WTC11 (cell line): Measurements from ENCODE around the gene CIT. TPM values are rescaled to one million over a fixed set of nuclear protein-coding genes. Genes with fewer than 3 reads are reported as not detected.
"Not testable (repeated sequence)": the region's sequence is repeated elsewhere in the genome, so short reads cannot be mapped to it uniquely, and the experiment has no call there.

Experiments used
- ATAC-seq: fragments of 200-7000 bp; cut with Tn5 transposase; 2 replicates; pipeline ENCODE4 v1.10.0; 2021; ENCODE audit warnings: mild to moderate bottlenecking, moderate library complexity
- CTCF ChIA-PET: fragments of 300-600 bp; sonication (Branson Sonifier 250); formaldehyde crosslinking; loops from one replicate; lab custom pipeline; 2021; ENCODE audit warnings: antibody characterized with exemption; lab: Charles Lee
- POLR2A ChIA-PET: fragments of 350-600 bp; sonication (Branson Sonifier 250); formaldehyde crosslinking; loops from one replicate; lab custom pipeline; 2021; ENCODE audit warnings: antibody characterized with exemption; lab: Charles Lee
- DNase-seq: peaks from one replicate; pipeline ENCODE4 v3.0.0; 2021; ENCODE audit warnings: low spot score
- H3K27ac Mint-ChIP-seq: 2 replicates; pipeline ENCODE4 v1.8.0; 2021; ENCODE audit warnings: mixed read lengths
- H3K27me3 Mint-ChIP-seq: 2 replicates; pipeline ENCODE4 v1.8.0; 2021; ENCODE audit warnings: low read depth, mild to moderate bottlenecking, moderate library complexity, mixed read lengths
- H3K36me3 Mint-ChIP-seq: 2 replicates; pipeline ENCODE4 v1.8.0; 2021; ENCODE audit warnings: mixed read lengths
- H3K4me1 Mint-ChIP-seq: 2 replicates; pipeline ENCODE4 v1.8.0; 2022; ENCODE audit warnings: mixed read lengths
- H3K4me3 Mint-ChIP-seq: 2 replicates; pipeline ENCODE4 v1.8.0; 2021; ENCODE audit warnings: mild to moderate bottlenecking, moderate library complexity, mixed read lengths
- H3K9me3 Mint-ChIP-seq: 2 replicates; pipeline ENCODE4 v1.8.0; 2021; ENCODE audit warnings: mixed read lengths
- ATF6 ChIP-seq: sonication (generic); formaldehyde crosslinking; IDR thresholded peaks from 2 replicates; pipeline ENCODE4 v1.8.1; 2023; ENCODE audit warnings: mild to moderate bottlenecking, missing genetic modification reagents
- CBFB ChIP-seq: sonication (generic); formaldehyde crosslinking; IDR thresholded peaks from 2 replicates; pipeline ENCODE4 v1.8.1; 2022; ENCODE audit warnings: mild to moderate bottlenecking, low read depth, missing genetic modification reagents
- CTCF ChIP-seq: fragments of 200-600 bp; IDR thresholded peaks from 2 replicates; pipeline ENCODE4 v1.8.0; 2022; ENCODE audit warnings: antibody characterized with exemption
- MLX ChIP-seq: sonication (generic); formaldehyde crosslinking; IDR thresholded peaks from 2 replicates; pipeline ENCODE4 v1.8.1; 2023; ENCODE audit warnings: mild to moderate bottlenecking, missing genetic modification reagents, moderate library complexity
- SMAD4 ChIP-seq: sonication (generic); formaldehyde crosslinking; IDR thresholded peaks from 2 replicates; pipeline ENCODE4 v1.8.0; 2022; ENCODE audit warnings: mild to moderate bottlenecking, missing genetic modification reagents
- TEAD4 ChIP-seq: sonication (generic); formaldehyde crosslinking; IDR thresholded peaks from 2 replicates; pipeline ENCODE4 v1.8.0; 2022; ENCODE audit warnings: mild to moderate bottlenecking, missing genetic modification reagents
- ZNF281 ChIP-seq: sonication (generic); formaldehyde crosslinking; IDR thresholded peaks from 2 replicates; pipeline ENCODE4 v1.8.0; 2023; ENCODE audit warnings: mild to moderate bottlenecking, missing genetic modification reagents
- total RNA-seq: library from RNA; stranded (reverse); gene quantifications from 3 replicates; pipeline ENCODE4 v1.2.3, GENCODE V29; 2021
- TF ChIP-seq, protein P1 (sequence below): sonication (generic); formaldehyde crosslinking; IDR thresholded peaks from 2 replicates; pipeline ENCODE4 v1.8.1; 2023; ENCODE audit warnings: mild to moderate bottlenecking, moderate library complexity, missing genetic modification reagents
- TF ChIP-seq, protein P2 (sequence below): sonication (generic); formaldehyde crosslinking; IDR thresholded peaks from 2 replicates; pipeline ENCODE4 v1.8.0; 2022; ENCODE audit warnings: mild to moderate bottlenecking, missing genetic modification reagents

CIT gene
- total RNA-seq, 1 experiment from 2014 or later, result 65.4 TPM

- no peak for TF ChIP-seq ATF6 (CRISPR knock-in tag)
- TF ChIP-seq, protein P1, sequence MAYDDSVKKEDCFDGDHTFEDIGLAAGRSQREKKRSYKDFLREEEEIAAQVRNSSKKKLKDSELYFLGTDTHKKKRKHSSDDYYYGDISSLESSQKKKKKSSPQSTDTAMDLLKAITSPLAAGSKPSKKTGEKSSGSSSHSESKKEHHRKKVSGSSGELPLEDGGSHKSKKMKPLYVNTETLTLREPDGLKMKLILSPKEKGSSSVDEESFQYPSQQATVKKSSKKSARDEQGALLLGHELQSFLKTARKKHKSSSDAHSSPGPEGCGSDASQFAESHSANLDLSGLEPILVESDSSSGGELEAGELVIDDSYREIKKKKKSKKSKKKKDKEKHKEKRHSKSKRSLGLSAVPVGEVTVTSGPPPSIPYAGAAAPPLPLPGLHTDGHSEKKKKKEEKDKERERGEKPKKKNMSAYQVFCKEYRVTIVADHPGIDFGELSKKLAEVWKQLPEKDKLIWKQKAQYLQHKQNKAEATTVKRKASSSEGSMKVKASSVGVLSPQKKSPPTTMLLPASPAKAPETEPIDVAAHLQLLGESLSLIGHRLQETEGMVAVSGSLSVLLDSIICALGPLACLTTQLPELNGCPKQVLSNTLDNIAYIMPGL, result no peak
- TF ChIP-seq TEAD4 (CRISPR knock-in tag), result no peak
- no peak for TF ChIP-seq SMAD4 (CRISPR knock-in tag)
- no peak for TF ChIP-seq ZNF281 (CRISPR knock-in tag)
- TF ChIP-seq, protein P2, sequence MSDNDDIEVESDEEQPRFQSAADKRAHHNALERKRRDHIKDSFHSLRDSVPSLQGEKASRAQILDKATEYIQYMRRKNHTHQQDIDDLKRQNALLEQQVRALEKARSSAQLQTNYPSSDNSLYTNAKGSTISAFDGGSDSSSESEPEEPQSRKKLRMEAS (CRISPR knock-in tag), result no peak
- TF ChIP-seq CBFB (CRISPR knock-in tag), result no peak
Observed at GRCh38 chr12:119660076-119660475, 217.0 kb downstream of the CIT start (continued).

GRCh38 chr12:119659289-119659897, 217.7 kb downstream of the CIT start:
- ChIA-PET CTCF (interaction anchor here (2.5 kb wide), 1 partner anchor 16 kb away, joined by 17 read pairs; no protein-coding TSS in a partner anchor), POLR2A (no interaction called here)
- peaks cover 14% of the 10 kb centered on the region for H3K27me3 Mint-ChIP-seq
- TF ChIP-seq MLX (CRISPR knock-in tag), result no peak
- TF ChIP-seq CTCF, result peak; percentile 63
- peaks cover 2% of the 10 kb centered on the region for H3K9me3 Mint-ChIP-seq
- no peaks in the 10 kb centered on the region for H3K4me1 Mint-ChIP-seq
- no peak overlapping the region for H3K27ac Mint-ChIP-seq
- ATAC-seq (no peak), DNase-seq (peak; percentile 38)
- H3K36me3 Mint-ChIP-seq, result no peaks in the 10 kb centered on the region; the same call in 1 of the 2 replicates
- H3K4me3 Mint-ChIP-seq, result no peak overlapping the region

DNA sequence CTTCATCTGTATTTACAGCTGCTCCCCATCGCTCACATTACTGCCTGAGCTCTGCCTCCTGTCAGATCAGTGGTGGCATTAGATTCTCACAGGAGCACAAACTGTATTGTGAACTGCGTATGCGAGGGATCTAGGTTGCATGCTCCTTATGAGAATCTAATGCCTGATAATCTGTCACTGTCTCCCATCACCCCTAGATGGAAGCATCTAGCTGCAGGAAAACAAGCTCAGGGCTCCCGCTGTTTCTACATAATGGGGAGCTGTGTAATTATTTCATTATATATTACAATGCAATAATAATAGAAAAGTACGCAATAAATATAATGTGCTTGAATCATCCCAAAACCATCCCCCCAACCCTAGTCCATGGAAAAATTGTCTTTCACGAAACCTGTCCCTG, 219.0 kb downstream of the CIT start:
- ATAC-seq, H3K36me3 Mint-ChIP-seq, H3K4me3 Mint-ChIP-seq, DNase-seq, POLR2A ChIA-PET, H3K27ac Mint-ChIP-seq, H3K4me1 Mint-ChIP-seq: not testable (repeated sequence)
- CTCF ChIA-PET, result interaction anchor here (0.7 to 2.5 kb wide), 5 partner anchors 9 to 213 kb away, joined by 3 to 17 read pairs (median 7); partner anchors contain the start of gene PRKAB1
- Mint-ChIP-seq H3K27me3 (peaks cover 14% of the 10 kb centered on the region), H3K9me3 (peaks cover 14% of the 10 kb centered on the region)

- not testable (repeated sequence) for H3K4me1 Mint-ChIP-seq, H3K27ac Mint-ChIP-seq, DNase-seq
Observed at GRCh38 chr12:119657001-119657400, 220.1 kb downstream of the CIT start.

More at GRCh38 chr12:119657001-119657400, 220.1 kb downstream of the CIT start:
- peaks cover 11% of the 10 kb centered on the region for H3K36me3 Mint-ChIP-seq
- H3K9me3 Mint-ChIP-seq, result peaks cover 24% of the 10 kb centered on the region
- ATAC-seq, H3K27me3 Mint-ChIP-seq, H3K4me3 Mint-ChIP-seq, POLR2A ChIA-PET: not testable (repeated sequence)
- CTCF ChIA-PET, result interaction anchor here (1.9 kb wide), 1 partner anchor 10 kb away, joined by 13 read pairs; the partner anchor contains the start of gene PRKAB1
